Erythroblast (primary cell): Measurements from ENCODE around the gene GAL3ST2.
"Not testable (repeated sequence)": the region's sequence is repeated elsewhere in the genome, so short reads cannot be mapped to it uniquely, and the experiment has no call there.

Source experiments
- DNase-seq, 2 experiments: peaks; one replicate each; lab custom pipeline; 2025; lab: John Stamatoyannopoulos, UW
- GATA1 ChIP-seq: IDR thresholded peaks from 2 replicates; pipeline ENCODE4 v1.6.1; 2011; ENCODE audit warnings: low read depth, mild to moderate bottlenecking, control low read depth, low read length, moderate library complexity
- POLR2A ChIP-seq: IDR thresholded peaks from 2 replicates; pipeline ENCODE4 v1.6.1; 2011; ENCODE audit warnings: mild to moderate bottlenecking, low read length

The GAL3ST2 gene

DNA sequence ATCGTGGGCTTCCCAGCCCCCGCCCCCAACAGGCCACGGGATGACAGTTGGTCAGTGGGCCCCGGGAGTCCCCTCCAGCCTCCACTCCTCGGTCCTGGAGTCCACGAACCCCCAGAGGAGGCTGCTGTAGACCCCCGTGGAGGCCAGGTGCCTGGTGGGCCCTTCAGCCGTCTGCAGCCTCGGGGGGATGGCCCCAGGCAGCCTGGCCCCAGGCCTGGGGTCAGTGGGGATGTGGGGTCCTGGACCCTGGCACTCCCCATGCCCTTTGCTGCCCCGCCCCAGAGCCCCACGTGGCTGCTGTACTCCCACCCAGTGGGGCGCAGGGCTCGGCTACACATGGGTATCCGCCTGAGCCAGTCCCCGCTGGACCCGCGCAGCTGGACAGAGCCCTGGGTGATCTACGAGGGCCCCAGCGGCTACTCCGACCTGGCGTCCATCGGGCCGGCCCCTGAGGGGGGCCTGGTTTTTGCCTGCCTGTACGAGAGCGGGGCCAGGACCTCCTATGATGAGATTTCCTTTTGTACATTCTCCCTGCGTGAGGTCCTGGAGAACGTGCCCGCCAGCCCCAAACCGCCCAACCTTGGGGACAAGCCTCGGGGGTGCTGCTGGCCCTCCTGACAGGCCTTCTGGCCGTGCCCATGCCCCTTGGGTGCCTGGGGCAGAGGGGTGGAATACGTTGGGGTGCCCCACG is 40.0 kb downstream of the GAL3ST2 start:
- no peak for TF ChIP-seq POLR2A
- TF ChIP-seq GATA1: no peak
- DNase-seq: no peak

DNA sequence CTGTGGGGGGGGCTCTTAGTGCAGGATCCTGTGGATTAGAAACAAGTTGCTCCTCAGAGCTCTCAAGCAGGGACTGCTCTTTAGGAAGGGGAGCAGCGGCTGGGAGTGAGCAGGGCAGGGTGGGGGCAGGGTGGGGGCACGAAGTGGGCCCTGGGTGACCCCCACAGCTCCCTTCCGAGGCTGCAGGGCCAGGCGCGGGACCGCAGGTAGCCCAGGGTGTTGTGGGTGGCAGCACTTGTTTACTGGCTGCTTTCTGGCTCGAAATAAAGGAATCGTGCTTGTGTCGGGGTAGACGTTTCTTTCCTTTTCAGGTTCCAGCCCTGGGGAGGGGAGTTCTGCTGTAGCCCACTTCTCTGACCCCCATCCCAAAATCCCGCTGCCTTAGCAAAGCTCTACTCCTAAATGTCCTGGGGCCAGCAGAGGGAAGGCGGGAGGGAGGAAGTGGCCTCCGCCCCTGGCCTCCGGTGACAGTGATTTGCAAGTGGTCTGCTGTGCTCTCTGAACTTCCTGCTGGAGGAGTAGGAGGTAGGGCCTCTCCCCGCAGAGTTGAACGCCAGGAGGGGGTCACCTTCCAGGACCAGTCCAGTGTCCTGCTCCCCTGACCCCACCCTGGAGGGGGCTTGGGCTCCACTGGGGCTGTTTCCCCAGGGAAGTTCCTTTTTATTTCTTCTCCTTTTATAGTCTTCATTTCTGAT is 40.7 kb downstream of the GAL3ST2 start:
- TF ChIP-seq POLR2A (no peak), GATA1 (no peak)
- DNase-seq: no peak

GRCh38 chr2:241817821-241818215 is 41.2 kb downstream of the GAL3ST2 start:
- DNase-seq: not testable (repeated sequence)

DNA sequence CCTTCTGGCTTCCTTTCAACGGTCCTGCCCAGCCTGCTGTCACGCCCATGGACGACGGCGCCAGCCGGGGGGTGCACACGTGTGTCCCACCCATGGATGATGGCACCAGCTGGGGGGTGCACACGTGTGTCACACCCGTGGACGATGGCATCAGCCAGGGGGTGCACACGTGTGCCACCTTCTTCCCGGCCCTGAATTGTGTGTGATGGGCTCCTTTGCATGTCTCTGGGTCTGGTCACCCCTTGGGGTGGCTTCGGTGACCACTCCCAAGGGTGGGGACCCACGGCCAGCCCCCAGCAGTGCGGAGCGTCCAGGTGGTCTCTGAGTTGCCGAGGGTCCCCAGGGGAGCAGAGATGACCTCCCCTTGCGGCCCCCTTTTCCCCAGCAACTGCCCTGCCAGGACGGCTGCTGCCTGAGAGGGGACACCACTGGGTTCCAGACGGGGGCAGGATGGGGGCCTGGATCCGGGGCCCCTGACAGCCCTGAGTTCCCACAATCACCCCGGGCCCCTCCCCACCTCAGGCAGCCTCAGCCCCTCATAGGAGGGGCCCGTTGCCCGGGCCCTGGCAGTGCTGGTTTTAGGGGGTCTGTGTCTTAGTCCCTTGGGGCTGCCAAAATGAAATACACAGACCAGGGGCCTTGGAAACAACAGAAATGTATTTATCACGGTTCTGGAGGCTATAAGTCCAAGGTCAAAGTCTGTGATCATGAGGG is 41.8 kb downstream of the GAL3ST2 start:
- DNase-seq: no peak
- no peak for TF ChIP-seq POLR2A
- TF ChIP-seq GATA1: no peak

DNA sequence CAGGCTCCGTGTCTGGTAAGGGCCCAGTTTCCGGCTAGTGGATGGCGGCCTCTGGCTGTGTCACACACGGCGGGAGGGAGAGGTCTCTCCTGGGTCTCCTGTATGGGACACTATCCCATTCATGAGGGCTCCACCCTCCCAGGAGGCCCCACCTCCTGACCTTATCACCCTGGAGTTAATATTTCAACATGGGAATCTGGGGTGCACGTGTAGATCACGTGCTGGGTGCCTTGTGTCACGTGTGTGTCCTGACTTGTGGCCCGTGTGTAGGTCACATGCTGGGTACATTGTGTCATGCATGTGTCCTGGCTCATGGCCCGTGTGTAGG is 42.3 kb downstream of the GAL3ST2 start:
- no peak for DNase-seq
- TF ChIP-seq GATA1 (no peak), POLR2A (no peak)

GRCh38 chr2:241819947-241820624 is 43.5 kb downstream of the GAL3ST2 start:
- not testable (repeated sequence) for DNase-seq

DNA sequence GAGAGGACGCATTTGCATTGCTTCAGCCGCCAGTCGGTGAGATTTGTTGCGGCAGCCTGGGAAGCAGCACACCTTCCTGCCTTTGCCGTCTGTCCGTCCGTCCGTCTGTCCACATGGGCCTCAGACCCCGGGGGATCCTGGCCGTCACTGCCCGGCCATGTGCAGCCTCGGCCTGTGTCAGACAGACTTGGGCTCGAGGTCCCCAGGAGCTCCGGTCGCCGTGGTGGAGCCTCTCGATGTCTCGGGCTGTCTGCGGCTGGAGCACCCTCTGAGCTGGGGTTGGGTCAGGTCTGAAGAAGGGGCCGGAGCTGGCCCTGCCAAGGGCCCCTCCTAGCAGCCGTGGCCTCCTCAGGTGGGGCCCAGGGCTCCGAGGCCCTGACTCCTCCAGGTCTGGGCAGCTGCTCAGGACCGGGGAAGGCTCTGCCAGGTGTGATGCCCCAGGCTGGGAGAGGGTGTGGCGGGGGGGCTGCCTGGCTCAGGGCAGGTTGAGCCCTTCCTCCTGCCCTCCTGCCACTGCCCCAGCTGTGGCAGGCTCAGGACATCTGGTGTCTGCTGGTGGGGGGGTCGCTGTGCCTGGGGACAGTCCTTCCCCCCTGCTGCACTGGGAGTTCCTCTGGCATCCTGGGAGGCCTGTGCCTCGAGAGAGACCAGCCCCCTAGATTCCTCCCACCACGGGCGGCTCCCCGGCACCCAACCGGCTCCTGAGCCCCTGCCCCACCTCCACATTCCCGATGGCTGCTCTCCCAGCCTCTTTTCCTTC is 44.2 kb downstream of the GAL3ST2 start:
- TF ChIP-seq GATA1 (no peak), POLR2A (no peak)
- DNase-seq: no peak

DNA sequence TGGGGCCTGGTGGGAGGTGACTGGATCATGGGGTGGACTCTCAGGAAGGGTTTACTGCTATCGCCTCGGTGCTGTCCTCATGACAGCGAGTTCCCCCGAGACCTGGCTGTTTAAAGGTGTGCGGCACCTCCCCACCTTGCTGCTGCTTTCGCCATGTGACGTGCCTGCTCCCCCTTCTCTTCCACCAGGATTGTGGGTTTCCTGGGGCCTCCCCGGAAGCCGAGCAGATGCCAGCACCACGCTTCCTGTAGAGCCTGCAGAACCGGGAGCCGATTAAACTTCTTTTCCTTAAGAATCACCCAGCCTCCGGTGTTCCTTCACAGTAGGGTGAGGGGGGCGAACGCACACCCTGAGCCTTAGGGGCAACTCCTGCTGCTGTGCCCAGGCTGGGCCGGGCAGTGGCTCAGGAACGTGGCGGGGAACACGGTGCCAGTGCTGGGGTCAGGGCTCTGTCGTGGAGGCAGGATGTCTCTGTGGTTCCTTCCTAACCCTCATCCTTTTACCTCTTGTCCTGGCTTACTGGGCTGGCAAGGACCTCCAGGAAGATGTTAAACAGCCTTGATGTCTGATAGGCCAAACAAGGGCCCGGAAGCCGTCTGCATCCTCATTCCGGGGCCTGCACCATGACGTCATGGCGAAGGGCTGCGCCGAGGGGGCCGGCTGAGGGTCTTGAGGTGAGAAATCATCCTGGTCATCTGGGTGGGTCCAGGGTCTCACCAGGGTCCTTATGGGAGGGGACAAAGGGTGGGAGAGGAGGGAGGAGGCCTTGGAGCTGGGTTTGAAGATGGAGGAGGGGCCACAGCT is 45.0 kb downstream of the GAL3ST2 start:
- no peak for DNase-seq
- TF ChIP-seq POLR2A (no peak), GATA1 (no peak)

- TF ChIP-seq GATA1 (no peak), POLR2A (no peak)
- no peak for DNase-seq
Observed at GRCh38 chr2:241822264-241822623, 45.6 kb downstream of the GAL3ST2 start.

DNA sequence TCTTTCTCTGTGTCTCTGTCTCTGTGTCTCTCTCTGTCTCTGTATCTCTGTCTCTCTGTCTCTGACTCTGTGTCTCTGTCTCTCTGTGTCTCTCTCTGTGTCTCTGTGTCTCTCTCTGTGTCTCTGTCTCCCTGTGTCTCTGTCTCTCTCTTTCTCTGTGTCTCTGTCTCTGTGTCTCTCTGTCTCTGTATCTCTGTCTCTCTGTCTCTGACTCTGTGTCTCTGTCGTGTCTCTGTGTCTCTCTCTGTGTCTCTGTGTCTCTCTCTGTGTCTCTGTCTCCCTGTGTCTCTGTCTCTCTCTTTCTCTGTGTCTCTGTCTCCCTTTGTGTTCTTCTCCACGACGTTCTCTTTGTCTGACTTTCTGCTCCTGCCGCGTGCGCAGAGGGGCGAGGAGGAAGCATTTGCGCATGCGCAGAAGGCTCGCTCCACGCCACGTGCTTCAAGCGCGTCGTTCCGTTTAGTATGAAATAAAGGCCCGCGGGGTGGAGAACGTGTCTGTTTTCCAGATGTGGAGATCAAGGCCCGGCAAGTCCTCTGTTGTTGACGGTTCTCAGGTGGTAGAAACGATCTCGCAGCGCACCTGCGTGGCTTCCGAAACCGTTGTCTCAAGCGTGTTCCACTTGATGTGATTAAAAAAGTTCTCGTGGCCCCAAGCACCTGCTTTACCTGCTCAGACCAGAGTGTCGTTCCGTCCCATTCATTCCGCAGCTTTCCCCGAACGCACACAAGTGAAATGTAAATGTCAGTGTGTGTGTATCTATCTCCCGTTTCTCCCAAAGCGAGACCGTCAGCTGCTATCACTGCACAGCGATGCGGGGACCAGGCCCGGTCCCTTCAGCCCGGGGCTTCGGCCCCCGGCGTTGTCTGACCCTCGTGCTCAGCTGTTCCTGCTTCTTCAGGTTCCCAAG is 47.2 kb downstream of the GAL3ST2 start:
- peak in 1 of 2 experiments; percentile 23 for DNase-seq

DNA sequence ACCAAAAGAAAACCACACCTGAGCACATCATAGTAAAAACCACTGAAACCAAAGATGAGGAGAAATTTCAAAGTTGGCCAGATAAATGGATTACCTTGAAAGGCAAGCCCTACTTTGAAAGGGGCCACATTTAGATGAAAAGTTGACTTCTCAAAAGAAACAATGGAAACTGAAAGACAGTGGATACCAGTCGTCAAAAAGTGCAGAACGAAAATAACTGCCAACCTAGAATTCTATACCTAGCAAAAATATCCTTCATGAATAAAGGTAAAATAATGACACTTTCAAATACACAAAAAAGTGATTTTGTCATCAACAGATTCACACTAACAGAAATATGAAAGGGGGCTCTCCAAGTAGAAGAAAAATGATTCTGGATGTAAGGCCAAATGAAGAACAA is 50.8 kb downstream of the GAL3ST2 start:
- no peak for DNase-seq
- no peak for TF ChIP-seq POLR2A
- no peak for TF ChIP-seq GATA1

GRCh38 chr2:241833101-241833663 is 56.6 kb downstream of the GAL3ST2 start:
- DNase-seq: no peak
- TF ChIP-seq GATA1: no peak
- TF ChIP-seq POLR2A: no peak

DNA sequence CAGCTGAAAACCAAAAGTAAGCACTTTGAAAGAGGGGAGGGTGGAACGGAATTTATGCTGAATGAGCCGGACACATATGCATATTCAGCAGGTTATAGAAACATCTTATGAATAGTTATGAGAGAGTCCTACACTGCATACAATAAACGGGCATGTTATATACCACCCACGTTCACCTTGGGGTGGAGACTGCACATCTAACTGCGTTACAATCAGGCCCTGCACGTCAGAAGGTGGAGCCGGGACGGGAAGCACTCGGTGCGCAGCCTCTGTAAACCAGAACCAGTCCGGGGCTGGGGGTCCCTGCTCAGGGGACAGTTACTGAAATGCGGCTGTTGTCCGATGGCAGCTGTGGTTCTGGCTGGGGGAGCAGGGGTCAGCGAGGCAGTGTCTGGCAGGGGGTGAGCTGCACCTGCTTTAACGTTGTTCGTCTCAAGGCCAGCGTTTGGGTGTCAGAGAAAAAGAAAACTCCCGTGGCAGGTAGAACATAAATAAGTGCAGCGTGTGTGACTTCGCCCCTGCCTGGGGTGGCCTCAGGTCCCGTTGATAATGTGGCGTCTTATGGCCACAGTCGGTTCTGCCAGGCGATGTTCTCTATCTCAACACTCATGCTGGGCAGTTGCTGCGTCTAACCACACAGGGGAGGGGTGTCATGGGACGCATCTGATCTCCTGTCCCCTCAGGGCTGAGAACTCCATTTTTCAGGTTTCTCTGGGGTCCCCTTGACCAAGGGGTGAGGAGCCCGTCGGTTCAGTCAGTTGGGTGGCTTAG is 57.3 kb downstream of the GAL3ST2 start:
- DNase-seq: not testable (repeated sequence)
